Measurements from ENCODE around the gene TRIM24.

The TRIM24 gene

GRCh38 chr7:138565071-138565450 lies 105.0 kb downstream of the TRIM24 start:
- H3K4me2 ChIP-seq (ENCODE audit: low read depth, low read length) = no peak overlapping the region

DNA sequence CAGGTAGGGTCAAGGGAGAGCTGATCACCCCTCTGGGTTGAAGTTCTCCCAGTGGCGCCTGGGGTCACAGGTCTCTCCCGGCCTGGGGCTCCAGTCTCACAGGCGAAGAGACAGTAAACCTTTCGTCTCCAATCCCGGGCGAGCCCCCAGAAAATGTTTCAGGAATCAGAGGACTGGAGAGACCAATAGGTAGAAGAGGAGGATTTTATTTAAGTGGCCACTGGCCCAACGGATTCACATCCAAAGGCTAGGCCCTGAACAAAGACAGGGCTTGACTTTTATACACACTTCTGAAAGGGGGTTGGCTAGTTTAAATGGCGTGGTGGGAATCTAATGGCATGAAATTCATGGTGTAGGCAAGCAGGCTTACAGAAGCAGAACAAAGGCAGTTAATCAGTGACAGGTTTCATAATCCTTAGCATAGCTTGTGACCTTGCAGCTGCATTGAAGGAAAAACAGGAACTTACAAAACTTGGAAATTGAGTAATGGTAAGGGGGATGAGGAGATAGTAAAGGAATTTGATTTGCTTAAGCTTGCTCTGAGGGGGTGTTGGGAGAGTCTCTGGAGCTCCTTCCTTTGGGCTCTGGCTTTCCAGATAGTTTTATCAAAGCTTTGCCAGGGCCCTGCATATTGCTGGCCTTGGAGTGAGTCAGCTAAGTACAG lies 105.5 kb downstream of the TRIM24 start:
- Histone ChIP-seq H3K4me3 (ENCODE audit: low read length) (no peak overlapping the region), H2AFZ (ENCODE audit: low read length) (no peak overlapping the region), H3K4me2 (ENCODE audit: low read depth, low read length) (no peak overlapping the region), H3K79me2 (ENCODE audit: low read length) (no peaks in the 10 kb centered on the region), H3K9me2 (replicated peaks; ENCODE audit: insufficient read depth, low read length) (no peaks in the 10 kb centered on the region), H3K27me3 (replicated peaks; ENCODE audit: insufficient read depth, low read length) (no peaks in the 10 kb centered on the region), H3K9ac (ENCODE audit: low read length) (no peak overlapping the region), H3K4me1 (ENCODE audit: low read length) (no peaks in the 10 kb centered on the region), H3K9me3 (replicated peaks; ENCODE audit: insufficient read depth, low read length) (no peaks in the 10 kb centered on the region), H3K36me3 (replicated peaks; ENCODE audit: insufficient read depth, low read length) (peaks cover 17% of the 10 kb centered on the region), H3K27ac (ENCODE audit: low read length) (no peak overlapping the region), H3F3A (ENCODE audit: insufficient read depth, low read length) (no peaks in the 10 kb centered on the region), H4K20me1 (ENCODE audit: insufficient read depth, low read length) (no peaks in the 10 kb centered on the region)
- DNase-seq = no peak
- TF ChIP-seq EZH2phosphoT487 (IDR thresholded peaks at IDR 0.05; ENCODE audit: low read length) (no peak), CTCF (IDR thresholded peaks at IDR 0.05; ENCODE audit: low read length) (no peak), EZH2 (optimal IDR thresholded peaks at IDR 0.05; ENCODE audit: low read depth, low read length) (no peak)

More at GRCh38 chr7:138565071-138565450, 105.0 kb downstream of the TRIM24 start:
- Histone ChIP-seq H3K9ac (ENCODE audit: low read length) (no peak overlapping the region), H3K4me3 (ENCODE audit: low read length) (no peak overlapping the region), H3K9me3 (replicated peaks; ENCODE audit: insufficient read depth, low read length) (no peaks in the 10 kb centered on the region), H3K27me3 (replicated peaks; ENCODE audit: insufficient read depth, low read length) (no peaks in the 10 kb centered on the region), H3K4me1 (ENCODE audit: low read length) (no peaks in the 10 kb centered on the region), H3K27ac (ENCODE audit: low read length) (no peak overlapping the region), H3K9me2 (replicated peaks; ENCODE audit: insufficient read depth, low read length) (no peaks in the 10 kb centered on the region), H3K79me2 (ENCODE audit: low read length) (no peaks in the 10 kb centered on the region), H3K36me3 (replicated peaks; ENCODE audit: insufficient read depth, low read length) (peaks cover 15% of the 10 kb centered on the region), H3F3A (ENCODE audit: insufficient read depth, low read length) (no peaks in the 10 kb centered on the region), H4K20me1 (ENCODE audit: insufficient read depth, low read length) (no peaks in the 10 kb centered on the region), H2AFZ (ENCODE audit: low read length) (no peak overlapping the region)
- no peak for TF ChIP-seq EZH2 (optimal IDR thresholded peaks at IDR 0.05; ENCODE audit: low read depth, low read length)
- TF ChIP-seq CTCF (IDR thresholded peaks at IDR 0.05; ENCODE audit: low read length) = no peak
- TF ChIP-seq EZH2phosphoT487 (IDR thresholded peaks at IDR 0.05; ENCODE audit: low read length) = no peak
- no peak for DNase-seq

DNA sequence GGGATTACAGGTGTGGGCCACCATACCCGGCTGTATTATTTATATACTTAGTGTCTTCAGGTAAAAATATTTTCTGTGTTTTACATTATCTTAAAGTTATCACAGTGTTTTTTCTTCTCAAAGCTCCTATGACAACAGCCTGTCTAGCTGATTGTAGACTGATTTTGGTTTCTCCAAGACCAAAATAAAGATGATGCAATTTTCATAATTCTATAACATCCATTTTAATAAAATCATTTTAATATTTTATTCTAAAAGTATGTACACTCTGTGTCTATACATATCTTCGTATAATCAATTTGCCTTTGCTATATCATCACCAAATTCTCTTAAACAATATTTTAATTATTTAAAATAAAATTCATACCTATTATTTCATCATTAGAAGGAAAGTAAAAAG lies 108.6 kb downstream of the TRIM24 start:
- H4K20me1 ChIP-seq (ENCODE audit: insufficient read depth, low read length) = no peaks in the 10 kb centered on the region
- H3K4me2 ChIP-seq (ENCODE audit: low read depth, low read length) = no peak overlapping the region
- DNase-seq = no peak
- H3K4me1 ChIP-seq (ENCODE audit: low read length) = no peaks in the 10 kb centered on the region
- H3K9ac ChIP-seq (ENCODE audit: low read length) = no peak overlapping the region
- peaks cover 18% of the 10 kb centered on the region for H3K36me3 ChIP-seq (replicated peaks; ENCODE audit: insufficient read depth, low read length)
- H3K4me3 ChIP-seq (ENCODE audit: low read length) = no peak overlapping the region
- no peaks in the 10 kb centered on the region for H3K79me2 ChIP-seq (ENCODE audit: low read length)
- H2AFZ ChIP-seq (ENCODE audit: low read length) = no peak overlapping the region
- TF ChIP-seq EZH2 (optimal IDR thresholded peaks at IDR 0.05; ENCODE audit: low read depth, low read length) (no peak), CTCF (IDR thresholded peaks at IDR 0.05; ENCODE audit: low read length) (no peak), EZH2phosphoT487 (IDR thresholded peaks at IDR 0.05; ENCODE audit: low read length) (no peak)
- H3K9me3 ChIP-seq (replicated peaks; ENCODE audit: insufficient read depth, low read length) = no peaks in the 10 kb centered on the region
- H3K27ac ChIP-seq (ENCODE audit: low read length) = no peak overlapping the region
- no peaks in the 10 kb centered on the region for H3K9me2 ChIP-seq (replicated peaks; ENCODE audit: insufficient read depth, low read length)
- H3F3A ChIP-seq (ENCODE audit: insufficient read depth, low read length) = no peaks in the 10 kb centered on the region
- H3K27me3 ChIP-seq (replicated peaks; ENCODE audit: insufficient read depth, low read length) = no peaks in the 10 kb centered on the region

Data from MM.1S (cell line).